GM12892 (cell line): ENCODE measurements around the gene FAM163B.

Source experiments
- POLR2A ChIP-seq: IDR thresholded peaks from 2 replicates; pipeline ENCODE4 v1.6.1; 2011; ENCODE audit warnings: low read depth, low read length, control low read depth
- POLR2AphosphoS5 ChIP-seq: IDR thresholded peaks from 2 replicates; pipeline ENCODE4 v1.6.1; 2011; ENCODE audit warnings: low read depth, low read length, control low read depth
- TAF1 ChIP-seq: IDR thresholded peaks from 2 replicates; pipeline ENCODE4 v1.6.1; 2011; ENCODE audit warnings: low read depth, mild to moderate bottlenecking, control low read depth, low read length, borderline replicate concordance

GRCh38 chr9:133536080-133536479 is 73.1 kb downstream of the FAM163B start:
- no peak for TF ChIP-seq POLR2A
- no peak for TF ChIP-seq POLR2AphosphoS5
- TF ChIP-seq TAF1 = no peak
